ENCODE data around the gene S100A3. TPM values are rescaled to one million over a fixed set of nuclear protein-coding genes. Genes with fewer than 3 reads are reported as not detected.

Gene S100A3
- total and polyA plus RNA-seq, 4 donors = not detected

DNA sequence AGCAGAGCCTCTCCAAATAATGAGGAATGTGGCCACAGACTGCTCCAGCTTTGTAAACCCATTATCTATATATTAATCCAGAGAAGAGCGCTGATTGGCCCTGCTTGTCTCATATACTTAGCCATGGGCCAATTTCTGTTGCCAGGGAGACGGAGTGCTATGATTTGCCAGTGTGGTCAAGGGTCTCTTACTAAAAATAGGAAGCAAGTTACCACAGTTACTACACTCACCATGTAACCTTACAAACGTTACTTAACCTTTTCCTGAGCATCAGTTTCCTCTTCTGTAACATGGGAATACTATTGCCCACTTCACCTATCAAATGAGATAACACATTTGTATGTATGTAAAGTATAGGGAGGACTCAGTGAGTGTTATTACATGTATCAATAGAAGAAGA is 24.3 kb upstream of the S100A3 start:
- no peak for DNase-seq (ENCODE audit: low spot score)
- Histone ChIP-seq H3K9me3 (ENCODE audit: control insufficient read depth in 4 of 4, low read length in 3 of 4) (no peaks in the 10 kb centered on the region), H3K4me1 (ENCODE audit: control insufficient read depth in 4 of 4, insufficient read depth in 4 of 4, low read length in 3 of 4) (peaks cover 0 to 7% (median 3%) of the 10 kb centered on the region in 4 donors), H3K36me3 (ENCODE audit: control insufficient read depth in 4 of 4, insufficient read depth in 3 of 4, low read depth in 1 of 4, low read length in 3 of 4) (no peaks in the 10 kb centered on the region), H3K27ac (ENCODE audit: low read depth in 1 of 2, low read length in 2 of 2) (no peak overlapping the region), H3K27me3 (ENCODE audit: control insufficient read depth in 4 of 4, insufficient read depth in 4 of 4, low read length in 3 of 4) (no peaks in the 10 kb centered on the region), H3K4me3 (ENCODE audit: low read depth in 1 of 3, low read length in 3 of 3) (no peak overlapping the region), H3K9ac (ENCODE audit: low read depth in 1 of 2, low read length in 2 of 2) (no peak overlapping the region)
- 69% methylated on average over 3 of the region's 3 CpGs for WGBS
- TF ChIP-seq, protein P1, sequence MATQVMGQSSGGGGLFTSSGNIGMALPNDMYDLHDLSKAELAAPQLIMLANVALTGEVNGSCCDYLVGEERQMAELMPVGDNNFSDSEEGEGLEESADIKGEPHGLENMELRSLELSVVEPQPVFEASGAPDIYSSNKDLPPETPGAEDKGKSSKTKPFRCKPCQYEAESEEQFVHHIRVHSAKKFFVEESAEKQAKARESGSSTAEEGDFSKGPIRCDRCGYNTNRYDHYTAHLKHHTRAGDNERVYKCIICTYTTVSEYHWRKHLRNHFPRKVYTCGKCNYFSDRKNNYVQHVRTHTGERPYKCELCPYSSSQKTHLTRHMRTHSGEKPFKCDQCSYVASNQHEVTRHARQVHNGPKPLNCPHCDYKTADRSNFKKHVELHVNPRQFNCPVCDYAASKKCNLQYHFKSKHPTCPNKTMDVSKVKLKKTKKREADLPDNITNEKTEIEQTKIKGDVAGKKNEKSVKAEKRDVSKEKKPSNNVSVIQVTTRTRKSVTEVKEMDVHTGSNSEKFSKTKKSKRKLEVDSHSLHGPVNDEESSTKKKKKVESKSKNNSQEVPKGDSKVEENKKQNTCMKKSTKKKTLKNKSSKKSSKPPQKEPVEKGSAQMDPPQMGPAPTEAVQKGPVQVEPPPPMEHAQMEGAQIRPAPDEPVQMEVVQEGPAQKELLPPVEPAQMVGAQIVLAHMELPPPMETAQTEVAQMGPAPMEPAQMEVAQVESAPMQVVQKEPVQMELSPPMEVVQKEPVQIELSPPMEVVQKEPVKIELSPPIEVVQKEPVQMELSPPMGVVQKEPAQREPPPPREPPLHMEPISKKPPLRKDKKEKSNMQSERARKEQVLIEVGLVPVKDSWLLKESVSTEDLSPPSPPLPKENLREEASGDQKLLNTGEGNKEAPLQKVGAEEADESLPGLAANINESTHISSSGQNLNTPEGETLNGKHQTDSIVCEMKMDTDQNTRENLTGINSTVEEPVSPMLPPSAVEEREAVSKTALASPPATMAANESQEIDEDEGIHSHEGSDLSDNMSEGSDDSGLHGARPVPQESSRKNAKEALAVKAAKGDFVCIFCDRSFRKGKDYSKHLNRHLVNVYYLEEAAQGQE (IDR thresholded peaks at IDR 0.05) = no peak
- no peak for TF ChIP-seq SP1 (IDR thresholded peaks at IDR 0.05)
- no peak for TF ChIP-seq RXRA (IDR thresholded peaks at IDR 0.05)
- TF ChIP-seq, protein P2, sequence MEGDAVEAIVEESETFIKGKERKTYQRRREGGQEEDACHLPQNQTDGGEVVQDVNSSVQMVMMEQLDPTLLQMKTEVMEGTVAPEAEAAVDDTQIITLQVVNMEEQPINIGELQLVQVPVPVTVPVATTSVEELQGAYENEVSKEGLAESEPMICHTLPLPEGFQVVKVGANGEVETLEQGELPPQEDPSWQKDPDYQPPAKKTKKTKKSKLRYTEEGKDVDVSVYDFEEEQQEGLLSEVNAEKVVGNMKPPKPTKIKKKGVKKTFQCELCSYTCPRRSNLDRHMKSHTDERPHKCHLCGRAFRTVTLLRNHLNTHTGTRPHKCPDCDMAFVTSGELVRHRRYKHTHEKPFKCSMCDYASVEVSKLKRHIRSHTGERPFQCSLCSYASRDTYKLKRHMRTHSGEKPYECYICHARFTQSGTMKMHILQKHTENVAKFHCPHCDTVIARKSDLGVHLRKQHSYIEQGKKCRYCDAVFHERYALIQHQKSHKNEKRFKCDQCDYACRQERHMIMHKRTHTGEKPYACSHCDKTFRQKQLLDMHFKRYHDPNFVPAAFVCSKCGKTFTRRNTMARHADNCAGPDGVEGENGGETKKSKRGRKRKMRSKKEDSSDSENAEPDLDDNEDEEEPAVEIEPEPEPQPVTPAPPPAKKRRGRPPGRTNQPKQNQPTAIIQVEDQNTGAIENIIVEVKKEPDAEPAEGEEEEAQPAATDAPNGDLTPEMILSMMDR (IDR thresholded peaks at IDR 0.05; ENCODE audit: low read depth, low read length, missing input control) = no peak
- no peak for TF ChIP-seq FOXA2 (IDR thresholded peaks at IDR 0.05)
- TF ChIP-seq, protein P3, sequence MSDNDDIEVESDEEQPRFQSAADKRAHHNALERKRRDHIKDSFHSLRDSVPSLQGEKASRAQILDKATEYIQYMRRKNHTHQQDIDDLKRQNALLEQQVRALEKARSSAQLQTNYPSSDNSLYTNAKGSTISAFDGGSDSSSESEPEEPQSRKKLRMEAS (IDR thresholded peaks at IDR 0.05) = no peak
- TF ChIP-seq NR2F2 (IDR thresholded peaks at IDR 0.05) = no peak
- no peak for TF ChIP-seq TAF1 (conservative IDR thresholded peaks at IDR 0.05)
- TF ChIP-seq HNF4A (conservative IDR thresholded peaks at IDR 0.05) = no peak
- no peak for TF ChIP-seq GABPA (IDR thresholded peaks at IDR 0.05 in 1 of 2, conservative IDR thresholded peaks at IDR 0.05 in 1 of 2)
- TF ChIP-seq, protein P4, sequence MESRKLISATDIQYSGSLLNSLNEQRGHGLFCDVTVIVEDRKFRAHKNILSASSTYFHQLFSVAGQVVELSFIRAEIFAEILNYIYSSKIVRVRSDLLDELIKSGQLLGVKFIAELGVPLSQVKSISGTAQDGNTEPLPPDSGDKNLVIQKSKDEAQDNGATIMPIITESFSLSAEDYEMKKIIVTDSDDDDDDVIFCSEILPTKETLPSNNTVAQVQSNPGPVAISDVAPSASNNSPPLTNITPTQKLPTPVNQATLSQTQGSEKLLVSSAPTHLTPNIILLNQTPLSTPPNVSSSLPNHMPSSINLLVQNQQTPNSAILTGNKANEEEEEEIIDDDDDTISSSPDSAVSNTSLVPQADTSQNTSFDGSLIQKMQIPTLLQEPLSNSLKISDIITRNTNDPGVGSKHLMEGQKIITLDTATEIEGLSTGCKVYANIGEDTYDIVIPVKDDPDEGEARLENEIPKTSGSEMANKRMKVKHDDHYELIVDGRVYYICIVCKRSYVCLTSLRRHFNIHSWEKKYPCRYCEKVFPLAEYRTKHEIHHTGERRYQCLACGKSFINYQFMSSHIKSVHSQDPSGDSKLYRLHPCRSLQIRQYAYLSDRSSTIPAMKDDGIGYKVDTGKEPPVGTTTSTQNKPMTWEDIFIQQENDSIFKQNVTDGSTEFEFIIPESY (IDR thresholded peaks at IDR 0.05) = no peak
- TF ChIP-seq FOXA1 (IDR thresholded peaks at IDR 0.05) = no peak
- TF ChIP-seq EGR1 (IDR thresholded peaks at IDR 0.05; ENCODE audit: low read depth in 2 of 2) = no peak
- no peak for TF ChIP-seq YY1 (IDR thresholded peaks at IDR 0.05)
- TF ChIP-seq, protein P5, sequence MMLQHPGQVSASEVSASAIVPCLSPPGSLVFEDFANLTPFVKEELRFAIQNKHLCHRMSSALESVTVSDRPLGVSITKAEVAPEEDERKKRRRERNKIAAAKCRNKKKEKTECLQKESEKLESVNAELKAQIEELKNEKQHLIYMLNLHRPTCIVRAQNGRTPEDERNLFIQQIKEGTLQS (IDR thresholded peaks at IDR 0.05) = no peak

DNA sequence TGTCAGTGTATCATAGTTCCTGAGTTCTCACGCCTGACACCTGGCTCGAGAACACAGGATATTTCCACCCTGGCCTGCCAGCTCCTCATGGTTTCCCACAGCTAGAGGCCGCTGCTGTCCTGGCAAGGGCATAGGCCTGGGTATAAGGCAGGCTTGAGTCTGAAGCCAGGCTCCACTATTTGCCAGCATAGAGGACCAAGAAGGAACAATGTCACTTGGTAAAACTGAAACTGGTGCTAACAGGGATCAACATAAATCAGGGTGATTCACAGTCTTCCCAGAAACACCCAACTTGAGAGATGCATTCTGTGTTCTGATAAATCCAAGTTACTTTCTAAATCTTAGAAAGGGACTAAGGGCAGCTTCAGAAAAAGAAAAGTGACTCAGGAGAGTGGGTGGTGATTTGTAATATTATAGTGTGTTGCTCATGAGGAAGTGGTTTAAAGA is 23.5 kb upstream of the S100A3 start:
- 2% methylated on average over 3 of the region's 3 CpGs for WGBS
- Histone ChIP-seq H3K4me1 (ENCODE audit: control insufficient read depth in 4 of 4, insufficient read depth in 4 of 4, low read length in 3 of 4) (peaks cover 0 to 10% (median 4%) of the 10 kb centered on the region in 4 donors), H3K27me3 (ENCODE audit: control insufficient read depth in 4 of 4, insufficient read depth in 4 of 4, low read length in 3 of 4) (no peaks in the 10 kb centered on the region), H3K9me3 (ENCODE audit: control insufficient read depth in 4 of 4, low read length in 3 of 4) (no peaks in the 10 kb centered on the region), H3K4me3 (ENCODE audit: low read depth in 1 of 3, low read length in 3 of 3) (no peak overlapping the region), H3K27ac (ENCODE audit: low read depth in 1 of 2, low read length in 2 of 2) (peak overlapping the region in 1 of 2 donors; percentile 50), H3K9ac (ENCODE audit: low read depth in 1 of 2, low read length in 2 of 2) (no peak overlapping the region), H3K36me3 (ENCODE audit: control insufficient read depth in 4 of 4, insufficient read depth in 3 of 4, low read depth in 1 of 4, low read length in 3 of 4) (no peaks in the 10 kb centered on the region)
- peak; percentile 56 for DNase-seq (ENCODE audit: low spot score)
- TF ChIP-seq EGR1 (IDR thresholded peaks at IDR 0.05; ENCODE audit: low read depth in 2 of 2) = no peak
- TF ChIP-seq, protein P5 (IDR thresholded peaks at IDR 0.05) = no peak
- TF ChIP-seq JUND (IDR thresholded peaks at IDR 0.05) = peak in 1 of 2 donors; percentile 18
- TF ChIP-seq TAF1 (conservative IDR thresholded peaks at IDR 0.05) = no peak
- peak in 1 of 2 donors; percentile 38 for TF ChIP-seq HNF4A (conservative IDR thresholded peaks at IDR 0.05)
- TF ChIP-seq SP1 (IDR thresholded peaks at IDR 0.05) = peak; percentile 20
- no peak for TF ChIP-seq FOXA2 (IDR thresholded peaks at IDR 0.05)
- TF ChIP-seq, protein P4 (IDR thresholded peaks at IDR 0.05) = no peak
- TF ChIP-seq, protein P2 (IDR thresholded peaks at IDR 0.05; ENCODE audit: low read depth, low read length, missing input control) = peak; percentile 95
- TF ChIP-seq GABPA (IDR thresholded peaks at IDR 0.05 in 1 of 2, conservative IDR thresholded peaks at IDR 0.05 in 1 of 2) = no peak
- TF ChIP-seq NR2F2 (IDR thresholded peaks at IDR 0.05) = no peak
- peak; percentile 98 to 100 for TF ChIP-seq RAD21 (IDR thresholded peaks at IDR 0.05)
- TF ChIP-seq RXRA (IDR thresholded peaks at IDR 0.05) = peak in 1 of 2 donors; percentile 25
